Posterior vena cava (tissue), 2 donors: Measurements from ENCODE around the gene TAX1BP1. TPM values are rescaled to one million over a fixed set of nuclear protein-coding genes. Genes with fewer than 3 reads are reported as not detected.

Experiments
- DNase-seq: peaks from one replicate; pipeline ENCODE4 v3.0.0-alpha.2; 2020; ENCODE audit warnings: low spot score
- intact Hi-C, 2 donors: fragments of 100-400 bp; cut with DNase I; formaldehyde crosslinking; loops; one replicate each; pipeline versions ENCODE4 v1.14.1 to v1.14.2; 2022 to 2023
- total RNA-seq, 2 donors: library from RNA; stranded (reverse); fragmentation: NEBNext Ultra II Directional; extraction: Animal tissue kit (Norgen Biotek cat#: 25700); gene quantifications; one replicate each; pipeline ENCODE4 v1.2.1, GENCODE V29; 2021
- donor health status: DM: yes; HTN: yes; CAD: no.
- donor health status: DM: yes; HTN: yes; CAD: no.

TAX1BP1 gene
- total RNA-seq, 2 donors from 2014 or later = 93.0 to 131 TPM

DNA sequence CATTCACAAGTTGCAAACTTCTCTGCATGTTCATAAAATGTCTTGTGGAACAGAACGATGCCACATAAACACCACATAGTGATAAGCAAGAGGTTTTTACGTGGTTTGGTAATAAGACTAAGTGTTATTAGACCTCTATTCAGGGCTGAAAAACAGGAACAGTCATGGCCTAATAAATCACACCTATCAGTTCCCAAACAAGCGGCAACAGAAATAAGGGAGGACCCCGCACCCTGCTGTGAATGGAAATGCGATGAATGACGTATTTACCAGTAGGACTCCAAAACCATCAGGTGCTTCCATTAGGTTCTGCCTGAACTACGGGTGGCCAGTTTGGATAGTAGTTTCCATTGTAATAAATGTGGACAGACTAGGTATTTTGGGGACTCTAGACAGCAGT lies 129.1 kb downstream of the TAX1BP1 start:
- intact Hi-C loops = no loop called here
- DNase-seq = no peak

DNA sequence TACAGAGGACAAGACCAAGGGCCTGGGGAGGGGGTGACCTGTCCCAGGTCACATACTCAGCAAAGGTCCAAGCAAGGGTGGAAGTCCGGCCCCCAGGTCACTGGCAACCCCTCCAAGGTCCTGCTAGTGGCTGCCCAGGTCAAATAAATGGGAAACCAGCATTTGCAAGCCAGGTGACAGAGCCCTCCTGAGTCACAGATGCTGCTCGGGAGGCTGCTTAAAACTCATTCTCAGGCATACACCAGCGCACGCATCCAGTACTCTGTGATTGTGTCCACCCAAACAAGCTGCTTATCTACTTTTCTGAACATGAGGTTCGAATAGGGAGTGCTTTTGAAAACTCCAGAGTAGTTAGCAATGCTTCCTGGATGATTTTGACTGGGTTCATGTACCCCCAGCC lies 130.6 kb downstream of the TAX1BP1 start:
- DNase-seq = no peak
- intact Hi-C loops = no loop called here

DNA sequence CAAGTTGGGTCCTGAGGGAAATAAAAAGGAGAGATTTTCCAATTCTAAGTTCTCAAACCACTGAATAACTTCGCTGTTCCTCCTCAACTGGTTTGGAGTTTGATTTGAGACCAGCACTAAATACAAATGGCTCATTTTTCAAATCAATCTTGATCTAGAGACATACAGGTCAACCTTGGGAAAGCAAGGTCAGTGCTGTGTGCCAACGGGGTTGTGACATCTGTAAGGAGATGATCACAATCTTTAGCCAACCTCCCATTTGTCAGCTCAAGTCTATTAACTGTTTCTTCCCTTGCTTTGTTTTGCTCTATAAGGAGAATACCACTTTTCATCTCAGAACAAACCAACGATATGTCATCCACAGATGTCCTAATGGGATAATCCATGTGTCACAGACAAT lies 131.1 kb downstream of the TAX1BP1 start:
- intact Hi-C loops = no loop called here
- DNase-seq = no peak

GRCh38 chr7:27871866-27872265 lies 131.9 kb downstream of the TAX1BP1 start:
- no peak for DNase-seq
- intact Hi-C loops = no loop called here

DNA sequence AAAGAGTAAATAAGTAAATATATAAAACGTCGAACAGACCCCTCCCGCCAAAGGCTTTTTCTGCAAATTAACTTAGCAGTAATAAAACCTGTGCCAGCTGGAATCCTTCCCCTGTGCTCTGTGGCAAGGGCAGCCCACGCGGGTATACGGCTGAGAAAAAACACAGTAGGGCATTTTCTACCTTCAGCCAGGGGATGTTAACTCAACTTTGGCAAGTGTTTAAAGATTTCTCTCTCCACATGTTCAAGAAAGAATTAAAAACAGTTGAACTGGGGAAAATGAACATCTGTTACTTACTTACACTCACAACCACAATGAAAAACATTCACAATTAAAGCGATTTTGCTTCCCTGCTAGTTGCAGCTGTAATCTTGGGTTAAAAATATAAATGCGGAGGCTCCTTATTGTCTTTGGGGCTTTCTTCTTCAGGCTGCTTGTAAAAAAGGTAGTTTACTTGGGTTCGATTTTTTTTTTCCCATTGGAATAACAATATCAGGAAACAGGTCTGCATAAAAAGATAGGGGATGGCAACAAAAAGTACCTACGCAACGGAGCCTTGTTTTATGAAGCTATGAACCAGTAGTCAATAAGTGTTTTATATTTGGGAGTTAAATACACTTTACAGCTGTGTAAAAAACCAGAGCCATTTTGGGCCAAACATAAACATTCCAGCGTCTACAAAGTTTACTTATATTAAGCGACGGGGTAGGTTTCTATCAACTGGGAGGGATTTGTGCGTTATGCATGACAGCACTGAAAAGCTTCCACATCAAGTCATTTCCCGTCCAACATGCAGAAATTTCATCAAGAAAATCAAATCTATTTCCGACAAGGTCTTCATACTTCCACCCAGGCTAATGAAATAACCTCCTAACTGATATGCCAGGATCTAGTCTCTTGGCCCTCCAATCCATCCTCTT lies 132.7 kb downstream of the TAX1BP1 start:
- DNase-seq = no peak
- intact Hi-C loops = no loop called here

DNA sequence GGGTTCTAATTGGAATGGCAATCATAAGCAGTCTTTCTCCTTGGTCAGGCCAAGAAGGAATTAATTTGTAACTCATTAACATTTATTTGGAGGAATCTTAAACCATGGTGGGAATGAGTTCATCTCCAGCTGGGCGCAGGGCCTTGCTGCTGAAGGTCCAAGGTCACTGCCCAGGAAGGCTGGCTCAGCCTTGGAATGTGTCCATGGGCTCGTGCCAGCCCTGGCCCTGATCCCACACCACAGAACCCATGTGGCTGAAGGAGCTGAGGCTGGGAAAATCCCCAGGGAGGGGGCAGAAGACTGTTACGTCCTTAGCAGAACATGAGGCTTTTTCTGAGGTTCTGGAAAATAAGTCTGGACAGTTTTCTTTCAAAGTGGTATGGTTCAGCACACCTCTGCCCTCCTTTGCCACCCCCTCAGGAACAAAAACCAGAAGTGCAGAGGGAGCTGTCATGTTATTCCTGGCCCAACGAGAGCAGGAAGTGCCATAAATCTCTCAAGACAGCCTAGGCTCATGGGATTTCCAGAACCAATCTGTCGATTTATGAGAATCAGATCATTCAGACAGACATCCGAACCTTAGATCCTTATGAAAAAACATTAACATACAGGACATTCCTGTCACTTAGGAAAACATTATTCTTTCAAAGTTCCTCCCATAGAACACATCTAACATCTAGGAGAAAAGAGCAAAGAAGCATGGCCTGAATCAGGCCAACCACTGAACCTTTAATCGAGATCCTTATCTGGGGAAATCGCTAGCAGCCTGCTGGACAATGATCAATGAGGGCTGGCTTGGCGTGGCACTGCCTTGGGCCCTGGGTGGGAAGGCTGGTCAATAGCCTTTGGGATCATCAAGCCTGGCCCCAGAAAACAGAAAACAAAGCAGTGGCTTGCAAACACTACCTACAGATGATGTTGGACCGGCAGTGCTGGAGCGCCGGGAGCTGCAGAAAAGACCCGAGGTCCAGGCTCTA lies 134.3 kb downstream of the TAX1BP1 start:
- no peak for DNase-seq
- intact Hi-C loops = no loop called here

GRCh38 chr7:27875061-27875460 lies 135.1 kb downstream of the TAX1BP1 start:
- DNase-seq = no peak
- intact Hi-C loops = no loop called here

GRCh38 chr7:27875832-27876231 lies 135.9 kb downstream of the TAX1BP1 start:
- intact Hi-C loops = no loop called here
- DNase-seq = no peak

DNA sequence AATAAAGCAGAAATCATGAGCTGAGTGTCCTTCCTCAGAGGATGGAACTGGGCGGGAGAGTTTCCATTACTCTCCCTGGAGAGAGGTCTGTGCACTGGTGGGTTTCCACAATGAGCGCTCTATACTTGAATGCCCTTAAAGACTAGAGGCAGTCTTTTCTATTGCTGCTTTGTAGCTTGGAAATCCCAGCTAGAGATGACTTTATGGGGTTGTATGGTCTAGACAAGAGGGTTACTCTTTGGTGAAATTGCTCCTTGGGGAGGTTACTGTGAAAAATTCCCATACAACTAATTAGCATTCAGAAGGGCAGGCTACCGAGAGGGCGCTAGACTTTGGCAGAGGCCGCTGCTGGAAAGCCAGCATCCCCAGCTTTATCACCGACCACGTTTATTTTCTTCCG lies 136.8 kb downstream of the TAX1BP1 start:
- DNase-seq = no peak
- intact Hi-C loops = no loop called here

Other genes with a start within 250 kb of the TAX1BP1 start
- 10 to 100 TPM; 25.8 to 25.9 TPM for gene HIBADH, start 77.3 kb upstream of the TAX1BP1 start, total RNA-seq